ENCODE results near the gene DPF3. TPM values are rescaled to one million over a fixed set of nuclear protein-coding genes. Genes with fewer than 3 reads are reported as not detected.

The DPF3 gene
- total and polyA plus RNA-seq, 9 of the 15 experiments (the other 6 are each of a cell fraction or from before 2014, with no cell fraction given): 0.21 to 4.9 (median 1.2) TPM

GRCh38 chr14:72913809-72914208 lies 19.9 kb upstream of the DPF3 start:
- 7% methylated on average over 2 of the region's 2 CpGs for WGBS (ENCODE audit: insufficient coverage, low coverage, missing lambda C conversion rate)
- FAIRE-seq (no peak), ATAC-seq (no peak)

GRCh38 chr14:72909163-72909562 lies 15.3 kb upstream of the DPF3 start:
- ATAC-seq (no peak), FAIRE-seq (no peak), DNase-seq (ENCODE audit: extremely low read depth in 1 of 4, low spot score in 3 of 4) (no peak)
- no peaks in the 10 kb centered on the region for H3K27me3 ChIP-seq (ENCODE audit: control insufficient read depth in 2 of 2, insufficient read depth in 2 of 2, low read length in 2 of 2)
- peaks cover 9 to 26% of the 10 kb centered on the region in 2 experiments for H3K4me1 ChIP-seq (replicated peaks in 1 of 2; ENCODE audit: control insufficient read depth in 2 of 2, insufficient read depth in 2 of 2, low read length in 2 of 2)
- ChIA-PET CTCF (ENCODE audit: low intra/inter-chr PET ratio) (no interaction called here), POLR2A (interaction anchor here (0.7 to 1.4 kb wide), 3 partner anchors 27 to 1153 kb away, joined by 3 to 4 read pairs (median 3); no protein-coding TSS in a partner anchor)
- in situ Hi-C loops (cut with MboI): loop anchor here (5.0 kb wide), 1 partner anchor 397 kb away; no protein-coding TSS in a partner anchor
- no peaks in the 10 kb centered on the region for H3K36me3 ChIP-seq (ENCODE audit: control insufficient read depth, insufficient read depth, low read length)
- peak overlapping the region; percentile 59; the same call in 1 of the 2 replicates for H2AFZ ChIP-seq (ENCODE audit: low read depth, low read length)
- no peaks in the 10 kb centered on the region for H3K79me2 ChIP-seq (ENCODE audit: control insufficient read depth, insufficient read depth, low read length)
- H3K4me3 ChIP-seq: no peak overlapping the region
- H3K27ac ChIP-seq (ENCODE audit: extremely low read depth, low read depth, low read length): peak overlapping the region; percentile 28; the same call in 1 of the 3 replicates
- intact Hi-C loops (cut with micrococcal nuclease): loop anchor here (10.0 kb wide), 1 partner anchor 174 kb away; no protein-coding TSS in a partner anchor
- no peaks in the 10 kb centered on the region for H4K20me1 ChIP-seq (replicated peaks; ENCODE audit: control insufficient read depth, insufficient read depth, low read length)
- BruUV-seq (replicated peaks): no TSS peak
- H3K9me3 ChIP-seq (replicated peaks; ENCODE audit: control insufficient read depth, insufficient read depth, low read depth, low read length): no peaks in the 10 kb centered on the region
- no peak overlapping the region for H3K9ac ChIP-seq (ENCODE audit: insufficient read depth in 1 of 2, low read depth in 2 of 2, low read length in 2 of 2)
- no peaks in the 10 kb centered on the region for H3K9me1 ChIP-seq (ENCODE audit: control insufficient read depth, insufficient read depth, low read length)
- 94% methylated on average over 5 of the region's 5 CpGs for WGBS (ENCODE audit: insufficient coverage, low coverage, missing lambda C conversion rate)
- no peak overlapping the region for H3K4me2 ChIP-seq (ENCODE audit: insufficient read depth, low read length)
- TF ChIP-seq RBM34 (IDR thresholded peaks at IDR 0.05; ENCODE audit: borderline replicate concordance, insufficient read depth, low read length) (no peak), ZC3H4 (CRISPR knock-in tag; IDR thresholded peaks at IDR 0.05; ENCODE audit: borderline replicate concordance) (no peak), GTF2E2 (tag; IDR thresholded peaks at IDR 0.05) (no peak), SMARCE1 (IDR thresholded peaks at IDR 0.05) (no peak), XRCC5 (IDR thresholded peaks at IDR 0.05; ENCODE audit: low read depth, low read length) (no peak)
- TF ChIP-seq, protein P1, sequence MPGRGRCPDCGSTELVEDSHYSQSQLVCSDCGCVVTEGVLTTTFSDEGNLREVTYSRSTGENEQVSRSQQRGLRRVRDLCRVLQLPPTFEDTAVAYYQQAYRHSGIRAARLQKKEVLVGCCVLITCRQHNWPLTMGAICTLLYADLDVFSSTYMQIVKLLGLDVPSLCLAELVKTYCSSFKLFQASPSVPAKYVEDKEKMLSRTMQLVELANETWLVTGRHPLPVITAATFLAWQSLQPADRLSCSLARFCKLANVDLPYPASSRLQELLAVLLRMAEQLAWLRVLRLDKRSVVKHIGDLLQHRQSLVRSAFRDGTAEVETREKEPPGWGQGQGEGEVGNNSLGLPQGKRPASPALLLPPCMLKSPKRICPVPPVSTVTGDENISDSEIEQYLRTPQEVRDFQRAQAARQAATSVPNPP (IDR thresholded peaks at IDR 0.05; ENCODE audit: borderline replicate concordance, insufficient read depth, insufficient read length): no peak
- TF ChIP-seq, protein P2, sequence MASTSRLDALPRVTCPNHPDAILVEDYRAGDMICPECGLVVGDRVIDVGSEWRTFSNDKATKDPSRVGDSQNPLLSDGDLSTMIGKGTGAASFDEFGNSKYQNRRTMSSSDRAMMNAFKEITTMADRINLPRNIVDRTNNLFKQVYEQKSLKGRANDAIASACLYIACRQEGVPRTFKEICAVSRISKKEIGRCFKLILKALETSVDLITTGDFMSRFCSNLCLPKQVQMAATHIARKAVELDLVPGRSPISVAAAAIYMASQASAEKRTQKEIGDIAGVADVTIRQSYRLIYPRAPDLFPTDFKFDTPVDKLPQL (IDR thresholded peaks at IDR 0.05; ENCODE audit: extremely low read depth, insufficient read length): no peak
- TF ChIP-seq, protein P3, sequence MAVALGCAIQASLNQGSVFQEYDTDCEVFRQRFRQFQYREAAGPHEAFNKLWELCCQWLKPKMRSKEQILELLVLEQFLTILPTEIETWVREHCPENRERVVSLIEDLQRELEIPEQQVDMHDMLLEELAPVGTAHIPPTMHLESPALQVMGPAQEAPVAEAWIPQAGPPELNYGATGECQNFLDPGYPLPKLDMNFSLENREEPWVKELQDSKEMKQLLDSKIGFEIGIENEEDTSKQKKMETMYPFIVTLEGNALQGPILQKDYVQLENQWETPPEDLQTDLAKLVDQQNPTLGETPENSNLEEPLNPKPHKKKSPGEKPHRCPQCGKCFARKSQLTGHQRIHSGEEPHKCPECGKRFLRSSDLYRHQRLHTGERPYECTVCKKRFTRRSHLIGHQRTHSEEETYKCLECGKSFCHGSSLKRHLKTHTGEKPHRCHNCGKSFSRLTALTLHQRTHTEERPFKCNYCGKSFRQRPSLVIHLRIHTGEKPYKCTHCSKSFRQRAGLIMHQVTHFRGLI (CRISPR knock-in tag; IDR thresholded peaks at IDR 0.05): no peak

More at GRCh38 chr14:72913809-72914208, 19.9 kb upstream of the DPF3 start:
- in situ Hi-C loops (cut with MboI): no loop called here
- Histone ChIP-seq H3K27ac (ENCODE audit: extremely low read depth, low read depth, low read length) (no peak overlapping the region), H3K9ac (ENCODE audit: insufficient read depth in 1 of 2, low read depth in 2 of 2, low read length in 2 of 2) (no peak overlapping the region), H2AFZ (ENCODE audit: low read depth, low read length) (no peak overlapping the region), H3K79me2 (ENCODE audit: control insufficient read depth, insufficient read depth, low read length) (no peaks in the 10 kb centered on the region), H3K27me3 (ENCODE audit: control insufficient read depth in 2 of 2, insufficient read depth in 2 of 2, low read length in 2 of 2) (no peaks in the 10 kb centered on the region), H3K9me1 (ENCODE audit: control insufficient read depth, insufficient read depth, low read length) (no peaks in the 10 kb centered on the region), H4K20me1 (replicated peaks; ENCODE audit: control insufficient read depth, insufficient read depth, low read length) (no peaks in the 10 kb centered on the region), H3K4me2 (ENCODE audit: insufficient read depth, low read length) (no peak overlapping the region), H3K4me3 (no peak overlapping the region), H3K4me1 (replicated peaks in 1 of 2; ENCODE audit: control insufficient read depth in 2 of 2, insufficient read depth in 2 of 2, low read length in 2 of 2) (peaks cover 4 to 6% of the 10 kb centered on the region in 2 experiments; a peak in 3 of 5 replicates), H3K36me3 (ENCODE audit: control insufficient read depth, insufficient read depth, low read length) (no peaks in the 10 kb centered on the region), H3K9me3 (replicated peaks; ENCODE audit: control insufficient read depth, insufficient read depth, low read depth, low read length) (no peaks in the 10 kb centered on the region)
- no peak for DNase-seq (ENCODE audit: extremely low read depth in 1 of 4, low spot score in 3 of 4)
- TF ChIP-seq ESRRA (IDR thresholded peaks at IDR 0.05; ENCODE audit: borderline replicate concordance, low read depth): peak; percentile 77
- no peak for TF ChIP-seq ZC3H11A (IDR thresholded peaks at IDR 0.05; ENCODE audit: low read depth, low read length)
- TF ChIP-seq, protein P4, sequence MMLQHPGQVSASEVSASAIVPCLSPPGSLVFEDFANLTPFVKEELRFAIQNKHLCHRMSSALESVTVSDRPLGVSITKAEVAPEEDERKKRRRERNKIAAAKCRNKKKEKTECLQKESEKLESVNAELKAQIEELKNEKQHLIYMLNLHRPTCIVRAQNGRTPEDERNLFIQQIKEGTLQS (IDR thresholded peaks at IDR 0.05): peak; percentile 59
- TF ChIP-seq, protein P4 (CRISPR knock-in tag; conservative IDR thresholded peaks at IDR 0.05): no peak
- no peak for TF ChIP-seq CEBPG (CRISPR knock-in tag; IDR thresholded peaks at IDR 0.05)
- peak; percentile 19 to 47; a peak in 1 of 4 replicates for TF ChIP-seq CEBPG (tag; conservative IDR thresholded peaks at IDR 0.05 in 1 of 2, IDR thresholded peaks at IDR 0.05 in 1 of 2)
- TF ChIP-seq CEBPB (tag; IDR thresholded peaks at IDR 0.05): 0 out of 2 replicates have a peak, but pooled peaks have one; percentile 12
- BruUV-seq (replicated peaks): no TSS peak
- POLR2A ChIA-PET: no interaction called here
- CTCF ChIA-PET (ENCODE audit: low intra/inter-chr PET ratio): no interaction called here
- intact Hi-C loops (cut with micrococcal nuclease): no loop called here

Measured in K562 (cell line).